GM21390 (cell line): Measurements from ENCODE around the gene PCDHGA7.
"Not testable (repeated sequence)": the region's sequence is repeated elsewhere in the genome, so short reads cannot be mapped to it uniquely, and the experiment has no call there.

Experiments used
- ATAC-seq: cut with Tn5 transposase; IDR thresholded peaks from one replicate; pipeline ENCODE4 v1.9.1; 2021; ENCODE audit not compliant: unreplicated experiment

The PCDHGA7 gene

DNA sequence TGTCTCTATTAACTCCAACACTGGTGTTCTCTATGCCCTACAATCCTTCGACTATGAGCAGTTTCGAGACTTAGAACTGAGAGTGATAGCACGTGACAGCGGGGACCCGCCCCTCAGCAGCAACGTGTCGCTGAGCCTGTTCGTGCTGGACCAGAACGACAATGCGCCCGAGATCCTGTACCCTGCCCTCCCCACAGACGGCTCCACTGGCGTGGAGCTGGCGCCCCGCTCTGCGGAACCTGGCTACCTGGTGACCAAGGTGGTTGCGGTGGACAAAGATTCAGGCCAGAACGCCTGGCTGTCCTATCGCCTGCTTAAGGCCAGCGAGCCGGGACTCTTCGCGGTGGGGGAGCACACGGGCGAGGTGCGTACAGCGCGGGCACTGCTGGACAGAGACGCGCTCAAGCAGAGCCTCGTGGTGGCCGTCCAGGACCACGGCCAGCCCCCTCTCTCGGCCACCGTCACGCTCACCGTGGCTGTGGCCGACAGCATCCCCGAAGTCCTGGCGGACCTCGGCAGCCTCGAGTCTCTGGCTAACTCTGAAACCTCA is 40.3 kb downstream of the PCDHGA7 start:
- ATAC-seq: no peak

DNA sequence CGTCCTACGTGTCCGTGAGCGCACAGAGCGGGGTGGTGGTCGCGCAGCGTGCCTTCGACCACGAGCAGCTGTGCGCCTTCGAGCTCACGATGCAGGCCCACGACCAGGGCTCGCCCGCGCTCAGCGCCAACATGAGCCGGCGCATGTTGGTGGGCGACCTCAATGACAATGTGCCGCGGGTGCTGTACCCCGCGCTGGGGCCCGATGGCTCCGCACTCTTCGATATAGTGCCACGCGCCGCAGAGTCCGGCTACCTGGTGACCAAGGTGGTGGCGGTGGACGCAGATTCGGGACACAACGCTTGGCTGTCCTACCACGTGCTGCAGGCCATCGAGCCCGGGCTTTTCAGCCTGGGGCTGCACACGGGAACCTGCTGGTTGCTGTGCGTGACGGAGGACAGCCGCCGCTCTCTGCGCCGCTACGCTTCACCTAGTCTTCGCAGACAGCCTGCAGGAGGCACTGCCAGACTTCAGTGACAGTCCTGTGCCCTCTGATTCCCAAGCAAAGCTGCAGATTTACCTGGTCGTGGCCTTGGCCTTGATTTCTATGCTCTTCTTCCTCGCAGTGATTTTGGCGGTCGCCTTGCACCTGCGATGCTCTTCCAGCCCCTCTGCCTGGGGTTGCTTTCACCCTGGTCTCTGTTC is 45.4 kb downstream of the PCDHGA7 start:
- no peak for ATAC-seq

- ATAC-seq: peak; percentile 85
Observed at GRCh38 chr5:141430332-141431113, 48.0 kb downstream of the PCDHGA7 start, which contains the start of gene PCDHGA12. Gene PCDHGA12, plus strand, starts transcription at chr5:141430507. Its CDS starts 253 bp downstream, at chr5:141430760.

DNA sequence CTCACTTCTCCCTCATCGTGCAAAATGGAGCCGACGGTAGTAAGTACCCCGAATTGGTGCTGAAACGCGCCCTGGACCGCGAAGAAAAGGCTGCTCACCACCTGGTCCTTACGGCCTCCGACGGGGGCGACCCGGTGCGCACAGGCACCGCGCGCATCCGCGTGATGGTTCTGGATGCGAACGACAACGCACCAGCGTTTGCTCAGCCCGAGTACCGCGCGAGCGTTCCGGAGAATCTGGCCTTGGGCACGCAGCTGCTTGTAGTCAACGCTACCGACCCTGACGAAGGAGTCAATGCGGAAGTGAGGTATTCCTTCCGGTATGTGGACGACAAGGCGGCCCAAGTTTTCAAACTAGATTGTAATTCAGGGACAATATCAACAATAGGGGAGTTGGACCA is 48.7 kb downstream of the PCDHGA7 start:
- peak; percentile 25 for ATAC-seq

GRCh38 chr5:141432308-141432707 is 49.8 kb downstream of the PCDHGA7 start:
- not testable (repeated sequence) for ATAC-seq

DNA sequence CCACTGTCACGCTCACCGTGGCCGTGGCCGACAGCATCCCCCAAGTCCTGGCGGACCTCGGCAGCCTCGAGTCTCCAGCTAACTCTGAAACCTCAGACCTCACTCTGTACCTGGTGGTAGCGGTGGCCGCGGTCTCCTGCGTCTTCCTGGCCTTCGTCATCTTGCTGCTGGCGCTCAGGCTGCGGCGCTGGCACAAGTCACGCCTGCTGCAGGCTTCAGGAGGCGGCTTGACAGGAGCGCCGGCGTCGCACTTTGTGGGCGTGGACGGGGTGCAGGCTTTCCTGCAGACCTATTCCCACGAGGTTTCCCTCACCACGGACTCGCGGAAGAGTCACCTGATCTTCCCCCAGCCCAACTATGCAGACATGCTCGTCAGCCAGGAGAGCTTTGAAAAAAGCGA is 50.2 kb downstream of the PCDHGA7 start:
- not testable (repeated sequence) for ATAC-seq

GRCh38 chr5:141434006-141434405 is 51.5 kb downstream of the PCDHGA7 start:
- ATAC-seq: no peak
